Measurements from ENCODE around the gene CPSF6.
A peak's percentile ranks its signal among the peaks of the same experiment; 100 is the strongest.
"Not testable (repeated sequence)": the region's sequence is repeated elsewhere in the genome, so short reads cannot be mapped to it uniquely, and the experiment has no call there.

The CPSF6 gene

DNA sequence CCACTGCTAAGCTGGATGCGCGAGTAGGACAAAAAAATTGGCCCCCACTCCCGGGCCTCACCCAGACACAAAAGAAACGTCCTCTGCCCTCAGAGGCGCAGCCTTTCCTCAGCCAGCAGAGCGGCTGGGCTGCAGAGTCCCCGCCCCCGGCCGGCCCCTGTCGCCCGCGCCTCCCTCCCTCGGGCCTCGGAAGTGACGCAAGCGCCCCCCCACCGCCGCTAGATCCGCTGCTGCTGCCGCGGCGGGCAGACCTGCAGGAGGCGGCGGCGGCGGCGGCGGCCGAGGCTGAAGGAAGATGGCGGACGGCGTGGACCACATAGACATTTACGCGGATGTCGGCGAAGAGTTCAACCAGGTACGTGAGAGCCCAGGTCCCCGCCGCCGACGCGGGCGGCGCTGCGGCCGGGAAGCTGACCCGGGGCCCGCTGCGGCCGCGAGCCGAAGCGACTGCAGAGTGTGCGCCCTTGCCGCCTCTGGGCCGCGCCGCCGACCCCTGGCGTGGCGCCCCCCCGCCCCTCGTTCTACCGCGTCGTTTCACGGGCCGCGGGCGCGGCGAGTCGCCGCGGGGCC lies at the start of gene CPSF6:
TSS of gene CPSF6 (plus strand) at position 218 of the 570 bp plus-strand sequence. CDS start at position 296, 78 bp downstream.
- Histone ChIP-seq H3K4me2 (ENCODE audit: low read length) (peak within 1 kb of the TSS; percentile 78), H2AFZ (ENCODE audit: low read depth, low read length) (peak within 1 kb of the TSS; percentile 93), H3K4me1 (ENCODE audit: low read length) (peaks cover 38% of the 10 kb centered on the region), H3K36me3 (replicated peaks; ENCODE audit: low read depth, low read length) (peaks cover 2% of the 10 kb centered on the region), H3K79me2 (ENCODE audit: low read length) (peaks cover 54% of the 10 kb centered on the region), H3K27ac (ENCODE audit: low read length) (peak within 1 kb of the TSS; percentile 75), H3K27me3 (ENCODE audit: low read depth, low read length) (no peaks in the 10 kb centered on the region), H4K20me1 (ENCODE audit: insufficient read depth, low read length) (peaks cover 41% of the 10 kb centered on the region), H3K9ac (ENCODE audit: low read length) (peak within 1 kb of the TSS; percentile 95), H3K4me3 (ENCODE audit: low read length) (peak within 1 kb of the TSS; percentile 97), H3K9me3 (ENCODE audit: insufficient read depth, low read length) (no peaks in the 10 kb centered on the region)
- no peak for TF ChIP-seq EZH2phosphoT487 (IDR thresholded peaks at IDR 0.05; ENCODE audit: low read depth)
- TF ChIP-seq, protein P1, sequence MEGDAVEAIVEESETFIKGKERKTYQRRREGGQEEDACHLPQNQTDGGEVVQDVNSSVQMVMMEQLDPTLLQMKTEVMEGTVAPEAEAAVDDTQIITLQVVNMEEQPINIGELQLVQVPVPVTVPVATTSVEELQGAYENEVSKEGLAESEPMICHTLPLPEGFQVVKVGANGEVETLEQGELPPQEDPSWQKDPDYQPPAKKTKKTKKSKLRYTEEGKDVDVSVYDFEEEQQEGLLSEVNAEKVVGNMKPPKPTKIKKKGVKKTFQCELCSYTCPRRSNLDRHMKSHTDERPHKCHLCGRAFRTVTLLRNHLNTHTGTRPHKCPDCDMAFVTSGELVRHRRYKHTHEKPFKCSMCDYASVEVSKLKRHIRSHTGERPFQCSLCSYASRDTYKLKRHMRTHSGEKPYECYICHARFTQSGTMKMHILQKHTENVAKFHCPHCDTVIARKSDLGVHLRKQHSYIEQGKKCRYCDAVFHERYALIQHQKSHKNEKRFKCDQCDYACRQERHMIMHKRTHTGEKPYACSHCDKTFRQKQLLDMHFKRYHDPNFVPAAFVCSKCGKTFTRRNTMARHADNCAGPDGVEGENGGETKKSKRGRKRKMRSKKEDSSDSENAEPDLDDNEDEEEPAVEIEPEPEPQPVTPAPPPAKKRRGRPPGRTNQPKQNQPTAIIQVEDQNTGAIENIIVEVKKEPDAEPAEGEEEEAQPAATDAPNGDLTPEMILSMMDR (IDR thresholded peaks at IDR 0.05; ENCODE audit: low read depth, low read length): no peak

- Histone ChIP-seq H3K9me3 (ENCODE audit: insufficient read depth, low read length) (peaks cover 17% of the 10 kb centered on the region), H4K20me1 (ENCODE audit: insufficient read depth, low read length) (no peaks in the 10 kb centered on the region), H3K4me3 (ENCODE audit: low read length) (no peak overlapping the region), H3K9ac (ENCODE audit: low read length) (no peak overlapping the region), H3K27ac (ENCODE audit: low read length) (no peak overlapping the region), H3K27me3 (ENCODE audit: low read depth, low read length) (no peaks in the 10 kb centered on the region), H3K4me1 (ENCODE audit: low read length) (no peaks in the 10 kb centered on the region), H3K79me2 (ENCODE audit: low read length) (no peaks in the 10 kb centered on the region), H3K36me3 (replicated peaks; ENCODE audit: low read depth, low read length) (peaks cover 7% of the 10 kb centered on the region), H3K4me2 (ENCODE audit: low read length) (no peak overlapping the region), H2AFZ (ENCODE audit: low read depth, low read length) (no peak overlapping the region)
- TF ChIP-seq, protein P1 (IDR thresholded peaks at IDR 0.05; ENCODE audit: low read depth, low read length): peak; percentile 38
- no peak for TF ChIP-seq EZH2phosphoT487 (IDR thresholded peaks at IDR 0.05; ENCODE audit: low read depth)
Observed at GRCh38 chr12:69196302-69197288, 42.8 kb upstream of the CPSF6 start.

GRCh38 chr12:69199976-69200375 lies 39.4 kb upstream of the CPSF6 start:
- peaks cover 17% of the 10 kb centered on the region for H3K9me3 ChIP-seq (ENCODE audit: insufficient read depth, low read length)
- H3K9ac ChIP-seq (ENCODE audit: low read length); H3K4me1 ChIP-seq (ENCODE audit: low read length); H3K36me3 ChIP-seq (replicated peaks; ENCODE audit: low read depth, low read length); H3K4me2 ChIP-seq (ENCODE audit: low read length); H4K20me1 ChIP-seq (ENCODE audit: insufficient read depth, low read length); H2AFZ ChIP-seq (ENCODE audit: low read depth, low read length); H3K4me3 ChIP-seq (ENCODE audit: low read length); H3K27ac ChIP-seq (ENCODE audit: low read length); H3K79me2 ChIP-seq (ENCODE audit: low read length); H3K27me3 ChIP-seq (ENCODE audit: low read depth, low read length): not testable (repeated sequence)

DNA sequence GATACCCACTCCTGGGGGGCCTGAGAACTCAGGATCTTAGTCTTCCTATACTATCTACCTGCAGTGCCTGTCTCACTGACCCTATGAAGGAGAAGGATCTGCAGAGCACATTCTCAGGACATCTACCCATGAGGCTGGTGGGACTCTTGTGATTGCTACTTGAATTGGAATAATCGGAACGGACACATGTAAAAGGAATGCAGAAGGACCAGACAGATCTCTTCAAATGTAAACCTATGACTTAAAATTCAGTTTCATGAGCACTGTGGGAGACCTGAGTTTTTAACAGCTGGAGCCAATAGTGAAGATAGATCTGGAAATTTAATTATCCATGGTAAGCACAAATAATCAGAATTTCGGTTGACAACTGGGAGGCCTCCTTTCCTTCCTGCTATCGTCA lies 35.2 kb upstream of the CPSF6 start:
- Histone ChIP-seq H3K27me3 (ENCODE audit: low read depth, low read length) (no peaks in the 10 kb centered on the region), H3K4me2 (ENCODE audit: low read length) (no peak overlapping the region), H2AFZ (ENCODE audit: low read depth, low read length) (no peak overlapping the region), H3K79me2 (ENCODE audit: low read length) (no peaks in the 10 kb centered on the region), H3K27ac (ENCODE audit: low read length) (no peak overlapping the region), H3K4me3 (ENCODE audit: low read length) (no peak overlapping the region), H3K9ac (ENCODE audit: low read length) (no peak overlapping the region), H3K9me3 (ENCODE audit: insufficient read depth, low read length) (peaks cover 8% of the 10 kb centered on the region), H3K4me1 (ENCODE audit: low read length) (no peaks in the 10 kb centered on the region), H3K36me3 (replicated peaks; ENCODE audit: low read depth, low read length) (no peaks in the 10 kb centered on the region), H4K20me1 (ENCODE audit: insufficient read depth, low read length) (no peaks in the 10 kb centered on the region)
- TF ChIP-seq EZH2phosphoT487 (IDR thresholded peaks at IDR 0.05; ENCODE audit: low read depth): no peak
- TF ChIP-seq, protein P1 (IDR thresholded peaks at IDR 0.05; ENCODE audit: low read depth, low read length): no peak
